Measurements from ENCODE around the gene CYGB. TPM values are rescaled to one million over a fixed set of nuclear protein-coding genes. Genes with fewer than 3 reads are reported as not detected.

Gene CYGB
- total and polyA plus RNA-seq, 2 of the 13 experiments (the other 11 are each of a cell fraction or from before 2014, with no cell fraction given), result 18.9 to 27.1 TPM

- TF ChIP-seq GLI4 (CRISPR knock-in tag; IDR thresholded peaks at IDR 0.05; ENCODE audit: borderline replicate concordance), result peak; percentile 73; the same call in 1 of the 2 replicates
- no peak for TF ChIP-seq SNAI1 (CRISPR knock-in tag; IDR thresholded peaks at IDR 0.05; ENCODE audit: borderline replicate concordance)
- no peak for TF ChIP-seq ATF5 (CRISPR knock-in tag; IDR thresholded peaks at IDR 0.05; ENCODE audit: low read depth)
- TF ChIP-seq GATAD2A (CRISPR knock-in tag; IDR thresholded peaks at IDR 0.05), result peak; percentile 68
- TF ChIP-seq ZNF280D (CRISPR knock-in tag; IDR thresholded peaks at IDR 0.05), result no peak
- TF ChIP-seq ZEB1 (IDR thresholded peaks at IDR 0.05; ENCODE audit: insufficient replicate concordance, low read depth), result no peak
- peak; percentile 37; the same call in 1 of the 2 replicates for TF ChIP-seq ZNF274 (CRISPR knock-in tag; IDR thresholded peaks at IDR 0.05)
- no peak for TF ChIP-seq PCBP2 (optimal IDR thresholded peaks at IDR 0.05; ENCODE audit: low read depth, low read length, poor library complexity, severe bottlenecking)
- no peak for TF ChIP-seq NFYB (CRISPR knock-in tag; IDR thresholded peaks at IDR 0.05)
- peak; percentile 49; the same call in 1 of the 2 replicates for TF ChIP-seq MIER2 (CRISPR knock-in tag; IDR thresholded peaks at IDR 0.05)
- TF ChIP-seq THYN1 (CRISPR knock-in tag; IDR thresholded peaks at IDR 0.05; ENCODE audit: borderline replicate concordance, low read depth), result no peak
- no peak for TF ChIP-seq ZNF557 (CRISPR knock-in tag; IDR thresholded peaks at IDR 0.05)
- TF ChIP-seq SSRP1 (CRISPR knock-in tag; IDR thresholded peaks at IDR 0.05), result no peak
- peak; percentile 51; the same call in 1 of the 2 replicates for TF ChIP-seq IRF9 (CRISPR knock-in tag; IDR thresholded peaks at IDR 0.05; ENCODE audit: borderline replicate concordance)
- peak; percentile 43; the same call in 1 of the 2 replicates for TF ChIP-seq ZNF619 (CRISPR knock-in tag; IDR thresholded peaks at IDR 0.05)
- no peak for TF ChIP-seq ZSCAN29 (CRISPR knock-in tag; conservative IDR thresholded peaks at IDR 0.05)
- no peak for TF ChIP-seq IKZF1 (IDR thresholded peaks at IDR 0.05)
- TF ChIP-seq ZNF710 (CRISPR knock-in tag; IDR thresholded peaks at IDR 0.05; ENCODE audit: borderline replicate concordance), result no peak
- no peak for TF ChIP-seq ZNF589 (CRISPR knock-in tag; conservative IDR thresholded peaks at IDR 0.05)
- TF ChIP-seq ZNF382 (CRISPR knock-in tag; IDR thresholded peaks at IDR 0.05; ENCODE audit: borderline replicate concordance), result no peak
- TF ChIP-seq JARID2 (CRISPR knock-in tag; IDR thresholded peaks at IDR 0.05; ENCODE audit: insufficient replicate concordance), result no peak
- peak; percentile 12; the same call in 1 of the 2 replicates for TF ChIP-seq HNF4A (CRISPR knock-in tag; IDR thresholded peaks at IDR 0.05)
- peak; percentile 47; the same call in 1 of the 2 replicates for TF ChIP-seq ZNF709 (CRISPR knock-in tag; IDR thresholded peaks at IDR 0.05)
Observed at GRCh38 chr17:76506408-76507345, 30.8 kb downstream of the CYGB start (continued).
